ENCODE data around the gene MRPL28. TPM values are rescaled to one million over a fixed set of nuclear protein-coding genes. Genes with fewer than 3 reads are reported as not detected.
"Not testable (repeated sequence)": the region's sequence is repeated elsewhere in the genome, so short reads cannot be mapped to it uniquely, and the experiment has no call there.

The MRPL28 gene
- total RNA-seq, 1 donor from 2014 or later, result 131 TPM

DNA sequence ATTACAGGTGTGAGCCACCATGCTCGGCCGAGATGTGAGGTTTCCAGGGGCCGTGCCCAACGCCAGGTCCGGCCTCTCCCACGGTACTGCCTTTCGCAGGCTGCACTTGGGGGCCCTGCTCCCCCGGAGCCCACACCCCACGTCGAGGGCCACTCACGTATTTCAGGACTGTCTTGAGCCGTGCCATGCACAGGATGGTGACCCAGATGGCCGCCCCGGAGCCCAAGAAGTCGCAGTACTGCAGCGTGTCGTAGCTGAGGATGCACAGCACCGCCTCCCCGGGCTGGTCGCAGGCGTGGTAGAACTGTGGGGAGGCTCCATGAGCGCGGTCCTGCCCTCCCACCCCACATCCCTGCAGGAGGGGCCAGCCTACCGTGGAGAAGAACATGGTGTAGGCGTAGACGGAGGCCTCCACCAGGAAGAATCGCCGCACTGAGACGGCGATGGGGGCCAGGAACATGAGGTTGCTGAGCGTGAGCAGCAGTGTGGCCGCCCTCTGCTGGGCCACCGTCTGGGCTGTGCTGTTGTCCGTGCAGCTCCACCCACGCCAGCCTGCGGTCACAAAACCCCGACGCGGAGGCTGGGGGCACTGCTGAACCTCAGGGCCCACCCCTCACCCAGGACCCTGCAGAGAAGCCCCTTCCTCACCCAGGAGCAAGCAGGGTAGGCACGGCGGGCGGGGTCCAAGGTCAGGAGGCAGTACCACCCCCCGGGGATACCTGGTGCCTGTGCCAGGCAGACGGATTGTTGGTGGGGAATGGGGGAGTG, 3.7 kb upstream of the MRPL28 start:
- no peak for DNase-seq (ENCODE audit: low read depth, low spot score)

DNA sequence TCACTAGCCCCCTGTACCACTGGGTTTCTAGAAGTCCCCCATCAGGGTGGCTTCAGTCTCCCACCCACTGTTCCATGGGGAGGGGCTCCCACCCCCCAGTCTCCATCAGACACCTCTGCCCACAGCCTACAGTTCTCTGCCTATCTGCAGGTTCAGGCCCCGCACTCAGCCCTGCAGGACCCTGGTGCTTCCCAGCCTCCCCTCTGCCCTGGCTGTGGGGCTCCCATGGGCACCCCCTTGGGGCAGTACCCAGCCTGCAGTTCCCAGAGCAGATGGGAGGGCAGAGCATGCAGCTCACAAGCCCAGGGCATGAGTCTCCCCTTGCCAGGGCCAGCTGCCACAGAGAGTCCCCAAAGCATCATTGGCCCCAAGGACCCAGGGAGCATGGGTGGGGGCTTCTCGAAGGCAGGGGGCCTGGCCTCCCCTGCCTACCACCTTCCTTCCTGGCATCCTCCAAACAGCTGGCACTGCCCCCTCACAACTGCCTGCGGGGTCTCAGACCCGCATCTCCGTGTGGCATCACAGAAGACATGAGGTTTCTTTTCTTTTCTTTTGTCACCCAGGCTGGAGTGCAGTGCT, 2.8 kb upstream of the MRPL28 start:
- DNase-seq (ENCODE audit: low read depth, low spot score), result no peak

DNA sequence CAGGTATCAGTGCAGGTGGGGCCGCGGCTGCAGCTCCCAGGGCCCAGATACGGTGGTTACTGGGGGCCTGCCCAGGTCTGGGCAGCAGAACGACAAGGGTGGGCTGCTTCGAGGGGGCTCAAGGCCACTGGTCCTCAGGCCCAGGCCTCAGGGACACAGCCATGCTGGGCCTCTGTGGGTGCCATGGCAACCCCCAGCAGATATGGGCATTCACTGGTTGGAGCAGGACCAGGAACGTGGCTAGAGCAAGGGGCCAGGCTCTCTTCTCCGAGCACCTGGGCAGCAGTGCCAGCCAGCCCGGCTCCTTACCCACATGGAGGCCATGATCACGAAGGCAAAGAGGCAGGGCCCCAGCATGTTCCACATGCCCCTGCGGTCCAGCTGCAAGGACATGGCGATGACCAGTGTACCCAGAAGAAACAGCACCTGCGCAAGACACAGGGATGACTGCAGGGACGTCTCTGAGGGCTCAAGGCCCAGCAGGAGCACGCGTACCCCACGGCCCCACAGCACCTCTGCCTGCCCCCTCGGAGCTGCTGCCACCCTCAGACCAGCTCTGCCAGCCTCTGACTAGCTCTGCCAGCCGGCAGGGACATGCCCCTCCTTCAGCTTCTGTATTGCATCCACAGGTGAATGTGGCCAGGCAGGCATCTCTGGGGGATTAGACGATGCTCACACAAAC, 2.1 kb upstream of the MRPL28 start:
- no peak for DNase-seq (ENCODE audit: low read depth, low spot score)

DNA sequence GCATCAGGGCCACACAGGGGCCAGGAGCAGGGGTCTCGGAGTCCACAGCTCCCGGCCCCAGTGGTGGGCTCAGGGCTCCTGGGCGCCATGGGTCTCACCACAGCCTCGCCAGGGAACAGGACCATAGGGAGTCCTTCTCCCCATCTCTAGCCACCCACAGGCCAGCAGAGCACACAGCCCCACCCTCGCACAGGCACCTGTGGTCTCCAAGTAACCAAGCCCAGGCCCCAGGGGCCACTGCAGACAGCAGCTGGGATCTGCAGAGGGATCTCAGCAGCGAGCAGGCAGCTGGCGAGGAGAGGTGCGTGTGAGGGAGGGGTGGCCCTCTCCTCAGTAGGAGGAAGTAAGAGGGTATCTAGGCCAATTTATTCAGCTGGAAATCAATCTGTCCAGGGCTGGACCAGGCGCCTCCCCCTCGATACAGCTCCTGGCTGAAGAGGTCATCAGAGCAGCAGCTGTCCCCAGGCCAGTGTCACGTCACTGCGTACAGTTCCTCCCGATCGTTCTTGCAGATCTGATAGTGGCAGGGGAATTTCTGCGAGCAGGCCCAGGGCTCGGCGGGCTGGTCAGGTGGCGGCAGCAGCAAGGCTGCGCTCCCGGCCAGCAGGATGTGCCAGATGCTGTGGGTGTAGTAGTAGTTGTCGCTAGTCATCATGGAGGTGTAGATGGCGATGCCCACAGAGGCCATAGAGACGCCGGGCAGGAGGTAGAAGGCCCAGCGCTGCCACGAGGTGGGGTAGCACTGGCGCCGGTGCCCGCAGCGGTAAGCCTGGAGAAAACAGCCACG, 1.4 kb upstream of the MRPL28 start:
- DNase-seq (ENCODE audit: low read depth, low spot score), result no peak

DNA sequence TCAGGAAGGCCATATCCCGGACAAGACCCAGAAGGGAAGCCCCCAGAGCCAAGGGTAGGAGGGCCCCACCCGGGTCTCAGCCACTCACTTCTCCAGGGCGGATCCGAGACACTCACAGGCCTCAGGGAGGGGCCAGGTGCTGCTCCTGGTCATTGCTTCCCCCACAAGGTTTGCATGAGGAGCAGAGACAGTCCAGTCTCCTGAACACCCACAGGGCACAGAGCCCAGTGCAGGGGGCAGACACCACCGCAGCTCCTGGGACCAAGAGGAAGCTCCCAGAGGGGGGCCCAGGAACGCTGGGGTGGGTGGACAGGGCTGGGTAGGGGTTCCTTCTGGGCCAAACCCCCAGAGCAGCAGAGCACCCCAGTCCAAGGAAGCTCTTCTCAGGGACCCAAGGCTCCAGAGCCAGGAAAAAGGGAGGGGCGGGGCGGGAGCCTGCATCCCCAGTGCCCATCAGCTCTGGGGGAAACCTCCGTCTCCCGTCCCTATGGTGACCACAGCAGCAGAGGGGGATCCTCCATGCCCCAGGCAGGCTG, 709 bp upstream of the MRPL28 start:
- no peak for DNase-seq (ENCODE audit: low read depth, low spot score)

DNA sequence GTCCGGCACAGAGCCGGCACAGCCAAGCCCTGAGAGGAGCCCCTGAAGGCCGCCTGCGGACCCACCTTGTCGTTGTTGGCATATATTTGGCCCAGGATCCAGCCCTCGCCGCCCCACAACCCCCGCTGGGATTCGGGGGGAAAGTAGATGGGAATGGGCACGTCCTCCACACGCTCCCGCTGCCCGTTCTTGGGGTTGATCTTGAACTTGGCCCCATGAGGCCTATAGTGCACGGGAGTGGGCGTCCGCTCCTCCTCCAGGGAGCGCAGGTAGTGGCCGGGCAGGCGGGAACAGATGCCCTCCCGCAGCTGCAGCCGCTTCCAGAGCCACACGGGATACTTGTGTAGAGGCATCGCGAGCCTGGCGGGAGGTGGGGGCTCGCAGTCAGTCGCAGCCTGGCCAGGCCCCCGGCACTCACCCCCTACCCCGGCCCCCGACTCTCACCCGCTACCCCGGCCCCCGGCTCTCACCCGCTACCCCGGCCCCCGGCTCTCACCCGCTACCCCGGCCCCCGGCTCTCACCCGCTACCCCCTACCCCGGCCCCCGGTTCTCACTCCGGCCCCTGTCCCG, 387 bp downstream of the MRPL28 start:
- no peak for DNase-seq (ENCODE audit: low read depth, low spot score)

DNA sequence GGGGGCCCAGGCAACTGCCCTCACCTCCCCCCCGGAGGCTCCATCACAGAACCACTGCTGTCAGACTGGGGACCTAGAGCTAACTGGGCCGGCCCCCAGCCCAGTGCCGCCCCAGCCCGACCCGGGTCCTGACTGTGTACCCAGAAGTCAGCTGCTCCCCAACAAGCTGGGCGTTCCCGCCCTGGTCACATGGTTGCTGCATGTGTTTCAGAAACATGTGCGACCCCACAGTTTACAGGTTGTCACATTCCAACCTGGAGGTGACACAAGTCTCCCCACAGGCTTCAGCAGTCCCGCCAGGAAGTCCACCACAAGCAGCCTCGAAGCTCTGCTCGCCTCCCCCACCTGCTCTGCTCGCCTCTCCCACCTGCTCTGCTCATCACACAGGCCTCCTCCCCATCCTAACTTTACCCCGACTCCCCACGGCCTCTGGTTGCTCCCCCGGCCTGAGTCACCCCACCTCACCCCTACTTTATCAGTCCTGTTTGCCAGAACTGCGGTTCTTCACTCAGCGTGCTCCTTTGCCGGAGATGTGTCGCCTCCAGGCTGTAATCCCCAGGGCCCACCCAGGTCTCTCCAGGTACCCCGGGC, 968 bp downstream of the MRPL28 start:
- no peak for DNase-seq (ENCODE audit: low read depth, low spot score)

DNA sequence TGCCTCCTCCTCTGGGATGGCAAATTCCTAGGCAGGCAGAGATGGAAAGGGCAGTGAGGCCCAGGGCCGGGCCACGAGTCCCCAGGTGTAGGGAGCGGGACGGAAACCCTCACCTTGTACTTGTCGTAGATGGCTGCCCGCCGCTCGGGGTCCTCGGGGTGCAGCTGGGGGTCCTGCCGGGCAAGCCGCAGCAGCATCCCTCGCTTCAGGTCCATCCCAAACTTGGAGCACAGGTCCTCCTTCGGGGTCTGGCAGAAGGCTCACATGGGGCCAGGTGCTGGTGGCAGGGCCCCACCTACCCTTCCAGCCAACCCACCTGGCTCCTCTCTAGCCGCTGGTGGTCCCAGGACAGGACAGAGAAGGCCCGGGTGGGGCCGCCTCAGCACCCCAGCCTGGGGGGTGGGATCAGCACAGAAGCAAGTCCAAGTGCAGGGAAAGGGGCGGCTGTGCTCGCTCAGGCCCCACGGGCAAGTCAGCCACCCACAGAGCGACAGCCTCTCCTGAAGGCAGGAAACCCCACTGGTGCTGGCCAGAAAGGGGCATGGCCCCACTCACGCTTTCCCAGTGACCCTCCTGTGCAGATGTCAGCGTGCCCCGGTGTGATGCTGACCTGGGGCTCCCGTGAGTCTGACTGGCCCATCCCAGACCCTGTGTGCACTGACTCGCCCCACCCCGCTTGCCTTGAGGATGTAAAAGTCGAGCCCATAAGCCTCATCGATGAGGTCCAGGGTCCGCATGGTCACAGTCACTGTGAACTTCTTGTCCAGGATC, 1.8 kb downstream of the MRPL28 start:
- no peak for DNase-seq (ENCODE audit: low read depth, low spot score)

DNA sequence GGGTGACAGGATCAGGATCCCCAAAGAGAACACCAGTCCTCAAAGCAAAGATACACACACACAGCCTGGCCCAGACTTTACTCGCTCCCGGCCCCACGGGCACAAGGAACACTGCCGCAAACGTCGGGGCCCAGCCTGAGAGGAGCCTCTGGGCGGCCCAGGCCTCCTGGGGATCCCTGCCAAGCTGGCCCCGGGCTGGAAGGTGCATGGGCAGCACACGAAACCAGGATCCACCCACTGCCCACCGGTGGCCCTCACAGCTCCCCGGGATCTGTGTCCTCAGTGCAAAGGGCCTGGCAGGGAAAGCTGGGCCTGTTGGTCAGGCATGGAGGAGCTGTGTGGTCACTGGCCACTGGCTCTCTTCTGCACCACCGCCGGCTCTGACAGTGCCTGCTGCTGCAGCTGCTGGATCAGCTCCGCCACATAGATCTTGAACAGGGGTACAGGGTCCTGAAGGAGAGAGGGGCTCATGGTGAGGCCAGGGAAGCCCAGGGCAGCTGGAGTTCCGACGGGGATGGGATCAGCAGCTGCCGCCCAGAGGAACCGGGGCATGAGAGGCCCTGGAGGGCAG, 2.9 kb downstream of the MRPL28 start:
- DNase-seq (ENCODE audit: low read depth, low spot score), result no peak

DNA sequence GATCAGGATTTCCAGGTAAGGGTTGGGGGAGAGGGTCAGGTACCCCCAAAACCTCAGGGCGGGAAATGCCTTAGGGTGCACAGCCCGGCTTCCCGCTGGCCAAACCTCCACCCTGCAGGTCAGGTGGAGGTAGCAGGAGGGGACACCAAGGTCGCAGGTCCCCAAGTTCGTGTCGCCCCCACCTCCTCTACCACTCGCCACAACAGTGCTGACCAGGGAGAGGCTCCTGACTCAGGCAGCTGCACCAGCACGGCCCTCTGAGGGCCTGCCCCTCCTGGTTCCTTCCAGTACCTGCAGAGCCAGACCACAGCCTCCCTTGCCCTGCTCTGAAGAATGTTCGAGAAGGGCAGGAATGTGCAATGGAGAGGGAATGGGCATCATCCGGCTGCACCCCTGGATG, 3.9 kb downstream of the MRPL28 start:
- no peak for DNase-seq (ENCODE audit: low read depth, low spot score)

DNA sequence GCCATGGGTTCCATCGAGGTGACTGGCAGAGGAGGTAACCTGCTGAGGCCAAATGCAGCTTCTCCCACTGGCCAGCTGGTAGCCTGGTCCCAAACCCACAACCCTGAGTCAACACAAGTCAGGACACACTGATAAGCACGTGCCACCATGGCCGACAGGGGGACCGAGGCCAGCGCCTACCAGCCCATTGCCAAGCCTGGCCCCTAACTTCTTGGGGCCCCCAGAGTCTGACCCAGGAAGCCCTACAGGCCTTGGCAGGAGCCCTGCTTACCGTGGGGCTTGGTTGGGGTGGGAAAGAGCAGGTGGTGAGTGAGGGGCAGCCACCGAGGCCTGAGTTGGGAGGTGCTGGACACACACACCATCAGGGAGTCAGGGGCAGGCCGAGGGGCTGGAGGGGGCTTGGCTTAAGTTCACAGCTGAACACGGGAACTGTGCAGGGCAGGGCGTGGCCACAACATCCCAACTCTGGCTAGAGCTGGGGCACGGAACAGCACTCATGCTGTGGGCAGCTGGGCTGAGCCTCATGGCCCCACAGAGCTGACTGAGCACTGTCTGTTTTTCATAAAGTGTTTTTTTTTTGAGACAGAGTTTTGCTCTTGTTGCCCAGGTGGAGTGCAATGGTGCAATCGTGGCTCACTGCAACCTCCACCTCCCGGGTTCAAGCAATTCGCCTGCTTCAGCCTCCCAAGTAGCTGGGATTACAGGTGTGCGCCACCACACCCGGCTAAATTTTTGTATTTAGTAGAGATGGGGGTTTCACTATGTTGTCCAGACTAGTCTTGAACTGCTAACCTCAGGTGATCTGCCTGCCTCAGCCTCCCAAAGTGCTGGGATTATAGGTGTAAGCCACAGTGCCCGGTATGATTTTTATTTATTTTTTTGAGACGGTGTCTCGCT, 5.5 kb downstream of the MRPL28 start:
- DNase-seq (ENCODE audit: low read depth, low spot score), result no peak

DNA sequence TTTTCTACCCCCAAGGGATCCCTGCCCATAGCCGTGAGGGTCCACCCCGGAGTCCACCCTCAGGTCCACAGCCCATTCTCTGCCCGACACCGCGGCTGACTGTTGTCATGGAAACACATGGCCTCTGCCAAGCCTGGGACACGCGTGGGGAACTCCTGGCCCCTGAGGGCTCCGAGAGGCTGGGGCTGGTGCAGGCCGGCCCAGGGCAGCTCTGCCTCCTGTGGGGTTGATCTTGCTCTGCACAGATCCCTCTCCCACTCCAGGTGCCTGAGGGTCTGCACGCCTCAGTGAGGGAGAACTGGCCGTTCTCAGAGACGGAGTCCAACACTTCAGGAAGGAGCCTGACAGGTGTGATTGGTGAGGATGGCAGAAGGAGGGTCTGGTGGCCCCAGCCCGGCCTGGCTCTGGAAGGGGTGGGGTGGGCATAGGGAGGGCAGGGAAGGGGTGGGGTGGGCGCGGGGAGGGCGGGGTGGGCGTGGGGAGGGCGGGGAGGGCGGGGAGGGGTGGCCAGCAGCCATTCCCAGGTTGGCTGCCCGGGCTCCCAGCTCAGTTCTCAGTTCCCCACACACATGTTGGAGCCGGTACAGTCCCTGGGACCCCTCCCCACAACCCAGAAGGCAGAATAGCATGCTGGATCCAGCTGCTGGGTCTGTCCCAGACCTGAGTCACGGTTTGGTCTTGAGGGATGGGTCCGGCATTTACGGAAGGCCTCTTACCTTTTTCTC, 6.4 kb downstream of the MRPL28 start:
- no peak for DNase-seq (ENCODE audit: low read depth, low spot score)

DNA sequence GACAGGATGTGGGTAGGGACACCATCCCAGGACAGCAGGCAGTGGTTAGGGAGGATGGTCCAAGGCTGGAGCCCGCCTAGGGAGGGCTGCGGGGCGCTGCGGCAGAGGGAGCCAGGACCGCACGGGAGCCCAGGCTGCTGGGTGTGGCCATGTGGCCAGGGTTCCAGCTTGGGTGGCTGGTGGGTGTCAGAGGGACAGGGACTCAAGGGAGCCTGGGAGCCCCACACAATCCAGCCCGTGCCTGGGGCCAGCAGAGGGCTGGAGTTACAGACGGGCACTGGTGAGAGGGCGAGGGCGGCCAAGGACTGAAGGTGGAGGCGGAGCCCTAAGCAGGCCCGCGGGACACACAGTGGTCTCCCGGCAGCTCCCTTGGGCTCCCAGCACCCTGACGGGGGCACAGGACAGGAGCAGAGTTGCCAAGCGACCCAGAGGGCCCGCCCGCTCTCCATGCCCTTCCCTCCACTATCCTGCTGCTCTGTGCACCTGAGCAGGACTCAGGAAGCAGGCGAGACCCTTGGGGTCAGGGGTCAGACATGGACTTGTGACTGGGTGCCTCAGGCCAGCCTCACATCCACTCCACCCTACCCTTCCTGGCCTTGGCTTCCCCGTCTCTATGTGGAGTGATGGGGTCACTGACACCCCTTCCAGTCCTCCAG, 7.1 kb downstream of the MRPL28 start:
- DNase-seq (ENCODE audit: low read depth, low spot score), result no peak

DNA sequence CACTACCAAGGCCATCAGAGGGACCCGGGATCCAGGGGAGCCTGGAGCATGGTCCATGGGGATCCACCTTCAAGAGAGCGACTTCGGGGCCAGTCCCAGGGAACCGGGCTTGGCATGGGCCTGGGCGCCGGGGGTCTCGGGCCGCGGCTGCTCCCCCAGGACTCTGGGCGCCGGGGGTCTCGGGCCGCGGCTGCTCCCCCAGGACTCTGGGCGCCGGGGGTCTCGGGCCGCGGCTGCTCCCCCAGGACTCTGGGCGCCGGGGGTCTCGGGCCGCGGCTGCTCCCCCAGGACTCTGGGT, 7.7 kb downstream of the MRPL28 start:
- not testable (repeated sequence) for DNase-seq (ENCODE audit: low read depth, low spot score)

DNA sequence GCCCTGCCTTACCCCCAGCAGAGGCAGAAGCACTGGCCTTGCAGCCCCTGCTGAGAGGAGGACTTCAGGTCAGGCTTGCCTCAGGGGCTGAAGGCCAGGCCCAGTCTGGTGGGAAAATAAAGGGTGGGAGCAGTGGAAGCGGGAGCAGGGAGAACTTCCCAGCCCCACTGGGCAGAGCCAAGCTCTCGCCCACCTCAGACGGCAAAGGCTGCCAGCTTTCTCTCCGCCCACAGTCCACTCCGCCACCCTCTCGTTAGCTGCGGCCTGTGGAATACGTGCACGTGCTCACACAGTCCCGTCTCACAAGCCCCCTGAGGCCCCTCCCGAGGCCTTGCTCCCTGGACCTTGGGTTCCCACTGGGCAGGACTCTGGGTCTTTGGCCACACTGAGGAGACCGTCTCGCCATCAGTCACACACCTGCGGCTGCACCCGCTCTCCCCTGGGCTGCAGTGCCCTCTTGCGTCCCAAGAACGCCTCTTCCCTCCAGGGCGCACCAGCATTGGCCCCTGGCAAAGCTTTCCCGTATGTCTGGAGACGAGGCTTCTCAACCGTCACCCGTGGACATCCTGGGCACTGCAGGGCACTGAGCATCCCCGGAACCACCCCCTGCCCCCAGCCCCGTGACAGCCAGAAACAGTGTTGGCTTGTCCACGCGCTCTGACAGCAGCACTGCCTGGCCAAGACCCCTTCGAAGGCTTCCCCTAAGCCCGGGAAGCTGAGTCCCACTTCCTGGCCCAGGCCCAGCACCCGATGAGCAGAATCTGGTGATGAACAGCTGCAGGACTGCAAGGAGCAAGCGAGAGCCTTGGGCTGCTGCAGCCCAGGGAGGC, 8.3 kb downstream of the MRPL28 start:
- peak; percentile 32 for DNase-seq (ENCODE audit: low read depth, low spot score)

DNA sequence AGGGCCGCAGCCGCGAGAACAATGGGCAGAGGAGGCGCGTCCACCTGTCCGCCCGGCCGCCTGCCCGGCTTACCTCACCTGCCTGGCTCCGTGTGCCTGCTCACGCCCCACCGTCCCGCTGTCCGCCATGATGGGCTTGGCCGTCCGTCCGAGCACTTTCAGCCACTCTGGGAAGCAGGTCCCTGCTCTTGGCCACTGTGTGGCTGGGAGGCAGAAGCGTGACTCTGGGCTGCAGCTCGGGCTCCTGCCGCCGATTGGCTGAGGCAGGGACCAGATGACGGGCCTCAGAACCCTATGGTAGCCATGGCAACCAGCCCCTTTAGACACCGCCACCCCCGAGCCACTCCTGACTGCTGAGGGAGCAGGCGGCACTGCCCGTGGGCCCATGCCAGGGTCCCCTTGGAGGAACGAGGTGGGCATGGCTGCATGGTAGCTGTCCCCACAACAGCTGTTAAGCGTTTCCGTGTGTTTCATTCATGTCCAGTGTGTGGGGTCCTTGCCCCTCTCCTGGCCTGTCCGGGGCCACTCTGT, 8.9 kb downstream of the MRPL28 start:
- DNase-seq (ENCODE audit: low read depth, low spot score), result no peak

Data from pulmonary artery endothelial cell (primary cell).